PC-3 (cell line): ENCODE data around the gene OR6B2.

Experiments
- EZH2 ChIP-seq: fragments of 300-600 bp; sonication (generic); IDR thresholded peaks from one replicate; pipeline ENCODE4 v1.6.1; 2017; ENCODE audit warnings: antibody characterized with exemption, mild to moderate bottlenecking, low read length; ENCODE audit not compliant: unreplicated experiment
- EZH2phosphoT487 ChIP-seq: fragments of 300-600 bp; sonication (generic); IDR thresholded peaks from 2 replicates; pipeline ENCODE4 v1.6.1; 2018; ENCODE audit warnings: mild to moderate bottlenecking, antibody characterized with exemption, low read length, borderline replicate concordance
- TF ChIP-seq, protein P1 (sequence below): fragments of 300-600 bp; sonication (generic); conservative IDR thresholded peaks from 2 replicates; pipeline ENCODE4 v1.5.1; 2017; ENCODE audit warnings: antibody characterized with exemption, low read depth, mild to moderate bottlenecking, low read length

DNA sequence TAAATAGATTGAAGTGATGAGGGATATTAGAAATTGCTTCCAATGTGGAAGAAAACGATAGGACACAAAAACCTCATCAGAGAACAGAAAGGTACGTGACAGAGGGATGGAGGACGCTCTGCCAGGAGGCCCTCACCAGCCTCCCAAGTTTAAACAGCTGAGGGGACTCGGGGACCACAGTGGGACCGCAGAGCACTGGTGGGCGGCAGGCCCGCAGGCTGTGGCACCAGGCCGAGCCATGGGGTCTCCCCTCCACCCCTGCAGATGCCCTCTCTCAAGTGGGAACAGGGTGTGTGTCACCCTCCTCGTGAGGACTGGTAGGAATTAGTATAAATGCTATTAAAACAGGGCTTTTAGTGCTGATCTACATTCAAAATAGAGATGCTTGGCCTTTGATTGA is 15.9 kb downstream of the OR6B2 start:
- TF ChIP-seq, protein P1, sequence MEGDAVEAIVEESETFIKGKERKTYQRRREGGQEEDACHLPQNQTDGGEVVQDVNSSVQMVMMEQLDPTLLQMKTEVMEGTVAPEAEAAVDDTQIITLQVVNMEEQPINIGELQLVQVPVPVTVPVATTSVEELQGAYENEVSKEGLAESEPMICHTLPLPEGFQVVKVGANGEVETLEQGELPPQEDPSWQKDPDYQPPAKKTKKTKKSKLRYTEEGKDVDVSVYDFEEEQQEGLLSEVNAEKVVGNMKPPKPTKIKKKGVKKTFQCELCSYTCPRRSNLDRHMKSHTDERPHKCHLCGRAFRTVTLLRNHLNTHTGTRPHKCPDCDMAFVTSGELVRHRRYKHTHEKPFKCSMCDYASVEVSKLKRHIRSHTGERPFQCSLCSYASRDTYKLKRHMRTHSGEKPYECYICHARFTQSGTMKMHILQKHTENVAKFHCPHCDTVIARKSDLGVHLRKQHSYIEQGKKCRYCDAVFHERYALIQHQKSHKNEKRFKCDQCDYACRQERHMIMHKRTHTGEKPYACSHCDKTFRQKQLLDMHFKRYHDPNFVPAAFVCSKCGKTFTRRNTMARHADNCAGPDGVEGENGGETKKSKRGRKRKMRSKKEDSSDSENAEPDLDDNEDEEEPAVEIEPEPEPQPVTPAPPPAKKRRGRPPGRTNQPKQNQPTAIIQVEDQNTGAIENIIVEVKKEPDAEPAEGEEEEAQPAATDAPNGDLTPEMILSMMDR = no peak
- TF ChIP-seq EZH2 (no peak), EZH2phosphoT487 (no peak)
